Naive thymus-derived CD4-positive, alpha-beta T cell (primary cell): ENCODE results near the gene GIGYF2. TPM values are rescaled to one million over a fixed set of nuclear protein-coding genes. Genes with fewer than 3 reads are reported as not detected.

ENCODE experiments used
- ATAC-seq: fragments of 150-1000 bp; cut with Tn5 transposase; 2 replicates; pipeline ENCODE4 v1.10.0; 2021; ENCODE audit warnings: mild to moderate bottlenecking, moderate library complexity
- CTCF ChIA-PET: fragments of 350-600 bp; sonication (Branson Sonifier 250); formaldehyde crosslinking; loops from one replicate; lab custom pipeline; 2021; ENCODE audit warnings: antibody characterized with exemption; lab: Charles Lee
- POLR2A ChIA-PET: fragments of 350-600 bp; sonication (Branson Sonifier 250); formaldehyde crosslinking; loops from one replicate; lab custom pipeline; 2021; ENCODE audit warnings: antibody characterized with exemption, inconsistent platforms; lab: Charles Lee
- DNase-seq, 9 donors: peaks; one replicate each; pipeline versions ENCODE4 v3.0.0 to v3.0.0-alpha.2; 2020 to 2022; ENCODE audit warnings: mixed read lengths in 1 of 9
- H3K27ac ChIP-seq: one replicate; pipeline ENCODE4 v1.7.0; 2013; ENCODE audit warnings: mild to moderate bottlenecking, low read depth, low read length, moderate library complexity
- H3K27me3 ChIP-seq, 2 donors: one replicate each; pipeline ENCODE4 v1.7.0; 2013; ENCODE audit warnings: low read length in 2 of 2, mild to moderate bottlenecking in 2 of 2, moderate library complexity in 2 of 2; ENCODE audit not compliant: control insufficient read depth in 2 of 2, insufficient read depth in 2 of 2
- H3K36me3 ChIP-seq, 3 experiments: 1 replicate in 2 of 3; 2 replicates in 1 of 3; pipeline ENCODE4 v1.7.0; 2013; ENCODE audit warnings: low read length in 3 of 3, mild to moderate bottlenecking in 3 of 3, moderate library complexity in 1 of 3; ENCODE audit not compliant: insufficient read depth in 3 of 3, control insufficient read depth in 2 of 3
- H3K4me1 ChIP-seq, 2 donors: one replicate each; pipeline ENCODE4 v1.7.0; 2013; ENCODE audit warnings: low read length in 2 of 2, mild to moderate bottlenecking in 2 of 2, moderate library complexity in 1 of 2; ENCODE audit not compliant: control insufficient read depth in 2 of 2, insufficient read depth in 2 of 2
- H3K4me3 ChIP-seq: 2 replicates; pipeline ENCODE4 v1.7.0; 2013; ENCODE audit warnings: mild to moderate bottlenecking, low read length
- H3K9me3 ChIP-seq, 3 experiments: 1 replicate in 2 of 3; 2 replicates in 1 of 3; pipeline ENCODE4 v1.7.0; 2013; ENCODE audit warnings: low read length in 3 of 3; ENCODE audit not compliant: control insufficient read depth in 2 of 3
- H3K27ac Mint-ChIP-seq, 9 donors: one replicate each; pipeline ENCODE4 v1.8.0; 2020 to 2022; ENCODE audit warnings: mixed read lengths in 9 of 9, mild to moderate bottlenecking in 8 of 9, moderate library complexity in 5 of 9, inconsistent platforms in 2 of 9
- H3K27me3 Mint-ChIP-seq, 5 donors: one replicate each; pipeline ENCODE4 v1.8.0; 2021 to 2022; ENCODE audit warnings: mixed read lengths in 5 of 5, mild to moderate bottlenecking in 1 of 5
- H3K36me3 Mint-ChIP-seq, 5 donors: one replicate each; pipeline ENCODE4 v1.8.0; 2020 to 2022; ENCODE audit warnings: mixed read lengths in 5 of 5, mild to moderate bottlenecking in 3 of 5, inconsistent platforms in 1 of 5
- H3K4me1 Mint-ChIP-seq, 7 donors: one replicate each; pipeline ENCODE4 v1.8.0; 2020 to 2022; ENCODE audit warnings: mixed read lengths in 7 of 7, mild to moderate bottlenecking in 3 of 7, inconsistent platforms in 1 of 7
- H3K4me3 Mint-ChIP-seq, 10 donors: one replicate each; pipeline ENCODE4 v1.8.0; 2020 to 2022; ENCODE audit warnings: mild to moderate bottlenecking in 10 of 10, mixed read lengths in 10 of 10, moderate library complexity in 6 of 10, inconsistent platforms in 2 of 10
- H3K9me3 Mint-ChIP-seq, 11 donors: one replicate each; pipeline ENCODE4 v1.8.0; 2020 to 2022; ENCODE audit warnings: mixed read lengths in 11 of 11, mild to moderate bottlenecking in 4 of 11, inconsistent platforms in 1 of 11, moderate library complexity in 1 of 11
- intact Hi-C, 2 donors: fragments of 100-400 bp; cut with micrococcal nuclease; formaldehyde crosslinking; loops; one replicate each; pipeline ENCODE4 v1.15.1; 2023
- polyA plus RNA-seq, 2 donors: library from polyadenylated mRNA; unstranded; fragments of 300-500 nt; fragmentation: Illumina TruSeq; gene quantifications; one replicate each; pipeline ENCODE4 v1.2.3, GENCODE V29; 2021
- total RNA-seq, 6 experiments: library from RNA in 5 of 6; stranded (reverse) in 5 of 6; gene quantifications; 1 replicate in 5 of 6; 2 replicates in 1 of 6; pipeline ENCODE4 v1.2.3 and lab custom pipeline; 2021 to 2026

GIGYF2 gene
- total and polyA plus RNA-seq, 7 experiments from 2014 or later, result 25.3 to 82.8 (median 72.3) TPM

- H3K27ac ChIP-seq, result no peak overlapping the region
- H3K36me3 Mint-ChIP-seq, result peaks cover 9 to 73% (median 54%) of the 10 kb centered on the region in 5 donors
- H3K4me3 ChIP-seq, result no peak overlapping the region
- H3K27ac Mint-ChIP-seq, result no peak overlapping the region
- no peaks in the 10 kb centered on the region for H3K27me3 ChIP-seq
- H3K4me1 ChIP-seq, result no peaks in the 10 kb centered on the region
- DNase-seq (no peak), ATAC-seq (no peak)
- H3K4me3 Mint-ChIP-seq, result no peak overlapping the region
- peaks cover 0 to 65% (median 9%) of the 10 kb centered on the region in 3 experiments for H3K36me3 ChIP-seq
- peaks cover 0 to 13% (median 6%) of the 10 kb centered on the region in 11 donors for H3K9me3 Mint-ChIP-seq
- no peaks in the 10 kb centered on the region for H3K9me3 ChIP-seq
- ChIA-PET CTCF (interaction anchor here (0.5 kb wide), 1 partner anchor 453 kb away, joined by 4 read pairs; the partner anchor contains the start of gene ATG16L1), POLR2A (no interaction called here)
- intact Hi-C loops, result no loop called here
- H3K4me1 Mint-ChIP-seq, result no peaks in the 10 kb centered on the region
- H3K27me3 Mint-ChIP-seq, result no peaks in the 10 kb centered on the region
Measured at GRCh38 chr2:232798187-232798586, 101.1 kb downstream of the GIGYF2 start.

DNA sequence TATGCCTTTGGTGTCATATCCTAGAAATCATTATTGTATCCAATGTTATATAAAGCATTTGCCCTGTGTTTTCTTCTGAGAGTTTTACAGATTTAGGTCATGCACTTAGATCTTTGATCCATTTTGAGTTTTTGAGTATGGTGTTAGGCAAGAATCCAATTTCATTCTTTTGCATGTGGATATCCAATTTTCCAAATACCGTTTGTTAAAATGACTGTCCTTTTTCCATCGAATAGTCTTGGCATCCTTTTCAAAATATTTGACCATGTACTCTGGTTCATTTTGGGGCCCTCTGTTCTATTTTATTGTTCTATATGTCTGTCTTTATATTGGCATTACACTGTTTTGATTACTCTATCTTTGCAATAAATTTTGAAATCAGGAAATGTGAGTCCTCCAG is 103.0 kb downstream of the GIGYF2 start:
- Mint-ChIP-seq H3K9me3 (peaks cover 0 to 13% (median 6%) of the 10 kb centered on the region in 11 donors), H3K36me3 (peaks cover 4 to 78% (median 55%) of the 10 kb centered on the region in 5 donors), H3K27me3 (no peaks in the 10 kb centered on the region), H3K4me3 (no peak overlapping the region), H3K4me1 (peaks cover 0 to 3% (median 0%) of the 10 kb centered on the region in 7 donors), H3K27ac (peak overlapping the region in 2 of 9 donors; percentile 57 to 66)
- Histone ChIP-seq H3K27ac (no peak overlapping the region), H3K27me3 (no peaks in the 10 kb centered on the region), H3K4me3 (no peak overlapping the region), H3K4me1 (no peaks in the 10 kb centered on the region), H3K9me3 (no peaks in the 10 kb centered on the region), H3K36me3 (peaks cover 0 to 46% (median 5%) of the 10 kb centered on the region in 3 experiments)
- DNase-seq (no peak), ATAC-seq (no peak)
- ChIA-PET CTCF (no interaction called here), POLR2A (no interaction called here)
- intact Hi-C loops, result no loop called here

DNA sequence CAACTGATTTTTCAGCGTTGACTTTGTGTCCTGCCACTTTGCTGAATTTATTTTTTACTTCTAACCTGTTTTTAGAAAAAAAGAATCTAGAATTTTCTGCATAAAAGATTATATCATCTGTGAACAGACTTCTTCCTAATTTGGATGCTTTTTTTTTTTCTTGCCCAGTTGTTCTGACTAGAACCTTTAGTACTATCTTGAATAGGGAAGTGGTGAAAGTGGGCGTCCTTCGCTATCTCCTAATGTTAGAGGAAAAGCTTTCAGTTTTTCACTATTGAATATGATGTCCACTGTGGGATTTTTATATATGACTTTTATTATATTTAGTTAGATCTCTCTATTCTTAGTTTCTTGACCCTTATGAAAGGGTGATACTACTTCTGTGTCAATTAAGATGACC is 105.0 kb downstream of the GIGYF2 start:
- Histone ChIP-seq H3K4me1 (no peaks in the 10 kb centered on the region), H3K36me3 (peaks cover 0 to 37% (median 5%) of the 10 kb centered on the region in 3 experiments), H3K27me3 (no peaks in the 10 kb centered on the region), H3K9me3 (no peaks in the 10 kb centered on the region), H3K27ac (no peak overlapping the region), H3K4me3 (no peak overlapping the region)
- Mint-ChIP-seq H3K27me3 (no peaks in the 10 kb centered on the region), H3K4me3 (no peak overlapping the region), H3K36me3 (peaks cover 6 to 74% (median 54%) of the 10 kb centered on the region in 5 donors), H3K9me3 (peaks cover 0 to 13% (median 6%) of the 10 kb centered on the region in 11 donors), H3K4me1 (peaks cover 0 to 3% (median 0%) of the 10 kb centered on the region in 7 donors), H3K27ac (peak overlapping the region in 1 of 9 donors; percentile 40)
- POLR2A ChIA-PET, result no interaction called here
- CTCF ChIA-PET, result no interaction called here
- intact Hi-C loops, result no loop called here
- ATAC-seq, result no peak
- DNase-seq, result no peak

- DNase-seq, result peak in 1 of 9 donors; percentile 5
- Mint-ChIP-seq H3K9me3 (no peaks in the 10 kb centered on the region), H3K27ac (peak overlapping the region in 3 of 9 donors; percentile 2 to 53 (median 8)), H3K4me3 (no peak overlapping the region), H3K27me3 (no peaks in the 10 kb centered on the region), H3K4me1 (peaks cover 0 to 2% (median 0%) of the 10 kb centered on the region in 7 donors), H3K36me3 (peaks cover 11 to 53% (median 23%) of the 10 kb centered on the region in 5 donors)
- H3K4me1 ChIP-seq, result no peaks in the 10 kb centered on the region
- H3K27me3 ChIP-seq, result no peaks in the 10 kb centered on the region
- H3K9me3 ChIP-seq, result no peaks in the 10 kb centered on the region
- H3K27ac ChIP-seq, result no peak overlapping the region
- ATAC-seq, result no peak
- peaks cover 4 to 60% (median 12%) of the 10 kb centered on the region in 3 experiments for H3K36me3 ChIP-seq
- intact Hi-C loops, result loop anchor here in 1 of 2 donors (1.0 kb wide), 1 partner anchor 442 kb away; the partner anchor contains the start of gene ATG16L1
- POLR2A ChIA-PET, result no interaction called here
- H3K4me3 ChIP-seq, result no peak overlapping the region
- CTCF ChIA-PET, result no interaction called here
Measured at GRCh38 chr2:232809349-232810124, 112.4 kb downstream of the GIGYF2 start.

GRCh38 chr2:232810444-232810843 is 113.3 kb downstream of the GIGYF2 start:
- H3K27me3 ChIP-seq, result no peaks in the 10 kb centered on the region
- DNase-seq (no peak), ATAC-seq (no peak)
- peaks cover 11 to 45% (median 18%) of the 10 kb centered on the region in 5 donors for H3K36me3 Mint-ChIP-seq
- no peak overlapping the region for H3K4me3 ChIP-seq
- H3K4me1 Mint-ChIP-seq, result peaks cover 0 to under 1% (median 0%) of the 10 kb centered on the region in 7 donors
- peaks cover 4 to 69% (median 21%) of the 10 kb centered on the region in 3 experiments for H3K36me3 ChIP-seq
- no peak overlapping the region for H3K27ac Mint-ChIP-seq
- H3K9me3 Mint-ChIP-seq, result no peaks in the 10 kb centered on the region
- ChIA-PET POLR2A (no interaction called here), CTCF (no interaction called here)
- no peak overlapping the region for H3K4me3 Mint-ChIP-seq
- H3K27ac ChIP-seq, result no peak overlapping the region
- H3K4me1 ChIP-seq, result no peaks in the 10 kb centered on the region
- H3K27me3 Mint-ChIP-seq, result no peaks in the 10 kb centered on the region
- intact Hi-C loops, result no loop called here
- no peaks in the 10 kb centered on the region for H3K9me3 ChIP-seq

DNA sequence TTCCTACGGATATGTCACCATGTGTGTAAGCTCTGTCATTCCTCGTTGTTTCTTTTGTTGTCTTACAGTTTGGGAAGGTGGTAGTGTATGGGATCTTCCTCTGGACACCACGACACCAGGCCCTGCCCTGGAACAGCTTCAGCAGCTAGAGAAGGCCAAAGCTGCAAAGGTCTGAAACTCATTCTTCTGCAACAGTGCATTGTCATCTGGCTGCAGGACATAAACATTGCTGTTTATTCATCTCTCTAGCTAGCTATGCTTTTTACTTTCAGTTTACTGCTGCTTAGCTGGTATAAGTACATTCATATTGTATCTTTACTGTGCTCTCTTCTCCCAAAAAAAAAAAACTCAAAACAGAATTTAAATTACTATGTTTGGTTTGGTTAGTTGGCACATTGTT is 118.4 kb downstream of the GIGYF2 start:
- Mint-ChIP-seq H3K4me3 (no peak overlapping the region), H3K27ac (peak overlapping the region in 3 of 9 donors; percentile 24 to 53 (median 52)), H3K27me3 (no peaks in the 10 kb centered on the region), H3K9me3 (no peaks in the 10 kb centered on the region), H3K4me1 (peaks cover 0 to 4% (median 0%) of the 10 kb centered on the region in 7 donors), H3K36me3 (peaks cover 16 to 60% (median 34%) of the 10 kb centered on the region in 5 donors)
- ATAC-seq, result no peak
- Histone ChIP-seq H3K9me3 (no peaks in the 10 kb centered on the region), H3K4me3 (no peak overlapping the region), H3K36me3 (peaks cover 8 to 82% (median 20%) of the 10 kb centered on the region in 3 experiments), H3K27ac (no peak overlapping the region), H3K4me1 (no peaks in the 10 kb centered on the region), H3K27me3 (no peaks in the 10 kb centered on the region)
- DNase-seq, result no peak
- ChIA-PET POLR2A (no interaction called here), CTCF (no interaction called here)
- intact Hi-C loops, result no loop called here
